GM12864 (cell line): ENCODE measurements around the gene PHKB.

Experiments
- DNase-seq: peaks from one replicate; pipeline ENCODE4 v3.0.0-alpha.2; 2011; ENCODE audit warnings: low read depth
- H3K4me3 ChIP-seq: 2 replicates; pipeline ENCODE4 v1.5.1; 2011; ENCODE audit warnings: mild to moderate bottlenecking, low read depth, low read length, control low read depth
- CTCF ChIP-seq: IDR thresholded peaks from 2 replicates; pipeline ENCODE4 v1.5.1; 2011; ENCODE audit warnings: low read depth, mild to moderate bottlenecking, moderate library complexity, low read length, control low read depth, inconsistent platforms; ENCODE audit errors: missing control alignments

Gene PHKB

DNA sequence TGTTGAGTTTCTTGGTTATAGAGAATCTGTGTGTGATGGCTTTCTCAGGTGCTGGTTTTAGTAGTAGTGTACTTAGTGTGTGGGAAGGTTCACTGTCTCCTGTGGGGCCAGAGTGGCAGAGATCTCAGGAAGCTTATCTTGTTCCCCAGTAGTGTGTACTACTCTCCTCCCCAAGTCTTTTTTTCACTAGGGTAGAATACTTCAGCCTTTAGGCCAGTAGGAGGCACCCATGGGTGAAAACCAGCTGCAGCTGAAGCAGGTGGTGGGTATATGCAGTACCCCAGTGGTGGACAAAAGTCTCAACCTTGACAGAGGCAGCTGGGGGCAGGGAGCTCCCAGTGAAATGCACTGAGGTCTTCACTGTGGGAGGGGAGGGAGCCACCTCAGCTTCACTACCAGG is 109.9 kb downstream of the PHKB start:
- TF ChIP-seq CTCF: no peak
- DNase-seq: no peak

GRCh38 chr16:47571711-47572110 is 110.6 kb downstream of the PHKB start:
- no peak for DNase-seq
- H3K4me3 ChIP-seq: no peak overlapping the region
- TF ChIP-seq CTCF: no peak

More for the DNA sequence above, 109.9 kb downstream of the PHKB start:
- H3K4me3 ChIP-seq: no peak overlapping the region

DNA sequence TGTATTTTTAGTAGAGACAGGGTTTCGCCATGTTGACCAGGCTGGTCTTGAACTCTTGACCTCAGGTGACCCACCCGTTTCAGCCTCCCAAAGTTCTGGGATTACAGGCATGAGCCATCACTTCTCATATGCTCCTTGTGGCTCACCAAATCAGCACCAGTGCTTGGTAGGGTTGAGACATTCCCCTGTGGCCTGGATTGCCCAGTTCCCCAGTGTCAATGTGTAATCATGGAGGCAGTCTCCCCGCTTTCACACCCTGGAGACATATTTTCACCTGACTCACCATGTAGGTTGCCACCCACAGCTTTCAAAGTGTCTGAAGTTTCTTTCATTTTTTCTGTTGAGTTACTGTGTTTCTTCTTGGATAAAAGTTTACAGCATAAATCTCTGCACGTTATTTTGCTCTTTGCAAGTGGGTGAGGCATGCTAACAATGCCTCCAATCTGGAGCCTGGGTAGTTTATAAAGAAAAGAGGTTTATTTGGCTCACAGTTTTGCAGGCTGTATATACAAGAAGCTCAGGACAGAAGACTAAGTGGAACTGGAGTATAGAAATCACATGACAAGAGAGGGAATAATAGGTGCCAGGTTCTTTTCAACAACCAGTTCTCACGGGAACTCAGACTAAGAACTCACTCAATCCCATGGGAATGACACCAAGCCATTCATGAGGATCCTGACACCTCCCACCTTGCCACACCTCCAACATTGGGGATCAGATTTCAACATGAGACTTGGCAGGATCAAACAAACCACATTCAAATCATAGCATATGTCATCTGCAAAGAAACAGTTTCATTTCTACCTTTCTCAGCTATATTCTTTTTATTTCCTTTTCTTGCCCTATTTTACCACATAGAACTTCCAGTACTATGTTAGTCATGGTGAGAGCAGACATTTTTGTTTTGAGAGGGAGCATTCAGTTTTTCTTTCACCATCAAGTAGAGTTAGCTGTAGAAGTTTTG is 113.2 kb downstream of the PHKB start:
- TF ChIP-seq CTCF: no peak
- DNase-seq: no peak
- no peak overlapping the region for H3K4me3 ChIP-seq

- no peak for TF ChIP-seq CTCF
- no peak overlapping the region for H3K4me3 ChIP-seq
- DNase-seq: no peak
Measured at GRCh38 chr16:47577029-47577428, 115.9 kb downstream of the PHKB start.

- DNase-seq: no peak
- no peak overlapping the region for H3K4me3 ChIP-seq
- TF ChIP-seq CTCF: no peak
Measured at GRCh38 chr16:47578033-47578432, 116.9 kb downstream of the PHKB start.

GRCh38 chr16:47578573-47578972 is 117.4 kb downstream of the PHKB start:
- DNase-seq: no peak
- no peak for TF ChIP-seq CTCF
- no peak overlapping the region for H3K4me3 ChIP-seq

DNA sequence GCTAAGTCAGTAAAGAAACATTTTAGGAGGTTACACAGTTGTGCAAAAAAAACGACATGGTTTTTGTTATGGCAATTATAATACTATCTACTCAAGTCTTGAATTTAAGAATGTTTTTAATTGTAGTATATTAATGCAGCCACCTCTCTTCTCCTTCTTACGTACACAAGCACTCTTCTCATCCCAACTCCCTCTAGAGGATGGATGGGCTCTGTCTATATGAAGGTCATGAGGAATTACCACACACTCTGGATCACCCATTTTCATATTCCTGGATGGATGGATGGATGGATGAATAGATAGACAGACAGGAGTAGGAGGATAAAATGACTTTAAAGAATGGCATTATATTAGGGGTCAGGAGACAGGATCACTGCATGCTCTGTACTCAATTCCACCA is 120.0 kb downstream of the PHKB start:
- H3K4me3 ChIP-seq: no peak overlapping the region
- no peak for DNase-seq
- TF ChIP-seq CTCF: no peak
